ENCODE data around the gene SH2D3A. TPM values are rescaled to one million over a fixed set of nuclear protein-coding genes. Genes with fewer than 3 reads are reported as not detected.
A peak's percentile ranks its signal among the peaks of the same experiment; 100 is the strongest.

SH2D3A gene
- total RNA-seq, 2 experiments from 2014 or later: 20.6 to 20.9 TPM

- peaks cover 15% of the 10 kb centered on the region for H3K4me1 Mint-ChIP-seq (ENCODE audit: low read depth)
- no peak overlapping the region for H3K4me3 Mint-ChIP-seq
- DNase-seq: no peak
- no peak overlapping the region for H3K27ac Mint-ChIP-seq
- POLR2A ChIA-PET: interaction anchor here (0.7 kb wide), 1 partner anchor 612 kb away, joined by 3 read pairs; no protein-coding TSS in a partner anchor
- no peak for ATAC-seq
- H3K9me3 Mint-ChIP-seq: no peaks in the 10 kb centered on the region
- no peak for TF ChIP-seq CTCF (IDR thresholded peaks at IDR 0.05)
- intact Hi-C loops (cut with micrococcal nuclease): loop anchor here (10.0 kb wide), 1 partner anchor 218 kb away; no protein-coding TSS in a partner anchor
- CTCF ChIA-PET: interaction anchor here (0.7 to 2.0 kb wide), 6 partner anchors 8 to 131 kb away, joined by 3 to 9 read pairs (median 4); partner anchors contain the start of gene TNFSF14
- H3K27me3 Mint-ChIP-seq: no peaks in the 10 kb centered on the region
- peaks cover 29% of the 10 kb centered on the region for H3K36me3 Mint-ChIP-seq (ENCODE audit: low read depth)
These were observed 34.4 kb downstream of the SH2D3A start for GRCh38 chr19:6732803-6733337.

GRCh38 chr19:6731822-6732221 lies 35.4 kb downstream of the SH2D3A start:
- H3K4me3 Mint-ChIP-seq: no peak overlapping the region
- no peaks in the 10 kb centered on the region for H3K9me3 Mint-ChIP-seq
- ChIA-PET CTCF (no interaction called here), POLR2A (interaction anchor here (0.8 kb wide), 1 partner anchor 11 kb away, joined by 3 read pairs; the partner anchor contains the start of gene C3)
- H3K4me1 Mint-ChIP-seq (ENCODE audit: low read depth): peaks cover 12% of the 10 kb centered on the region
- ATAC-seq: no peak
- H3K27ac Mint-ChIP-seq: no peak overlapping the region
- no peak for TF ChIP-seq CTCF (IDR thresholded peaks at IDR 0.05)
- intact Hi-C loops (cut with micrococcal nuclease): loop anchor here (10.0 kb wide), 1 partner anchor 217 kb away; no protein-coding TSS in a partner anchor
- peaks cover 29% of the 10 kb centered on the region for H3K36me3 Mint-ChIP-seq (ENCODE audit: low read depth)
- no peaks in the 10 kb centered on the region for H3K27me3 Mint-ChIP-seq
- DNase-seq: no peak

GRCh38 chr19:6730941-6731670 lies 36.1 kb downstream of the SH2D3A start:
- no peak for DNase-seq
- Mint-ChIP-seq H3K9me3 (no peaks in the 10 kb centered on the region), H3K4me1 (ENCODE audit: low read depth) (peaks cover 9% of the 10 kb centered on the region), H3K36me3 (ENCODE audit: low read depth) (peaks cover 26% of the 10 kb centered on the region), H3K4me3 (no peak overlapping the region), H3K27ac (no peak overlapping the region), H3K27me3 (no peaks in the 10 kb centered on the region)
- no peak for TF ChIP-seq CTCF (IDR thresholded peaks at IDR 0.05)
- ChIA-PET CTCF (no interaction called here), POLR2A (interaction anchor here (0.8 kb wide), 1 partner anchor 10 kb away, joined by 3 read pairs; the partner anchor contains the start of gene C3)
- no peak for ATAC-seq
- intact Hi-C loops (cut with micrococcal nuclease): loop anchor here (10.0 kb wide), 1 partner anchor 216 kb away; no protein-coding TSS in a partner anchor

GRCh38 chr19:6730153-6730804 lies 37.0 kb downstream of the SH2D3A start:
- peak; percentile 82 for DNase-seq
- no peaks in the 10 kb centered on the region for H3K27me3 Mint-ChIP-seq
- H3K27ac Mint-ChIP-seq: no peak overlapping the region
- no peaks in the 10 kb centered on the region for H3K9me3 Mint-ChIP-seq
- intact Hi-C loops (cut with micrococcal nuclease): loop anchor here (10.0 kb wide), 1 partner anchor 215 kb away; no protein-coding TSS in a partner anchor
- ChIA-PET CTCF (no interaction called here), POLR2A (no interaction called here)
- no peak for TF ChIP-seq CTCF (IDR thresholded peaks at IDR 0.05)
- H3K4me1 Mint-ChIP-seq (ENCODE audit: low read depth): peaks cover 4% of the 10 kb centered on the region
- peak; percentile 93 for ATAC-seq
- peaks cover 22% of the 10 kb centered on the region for H3K36me3 Mint-ChIP-seq (ENCODE audit: low read depth)
- no peak overlapping the region for H3K4me3 Mint-ChIP-seq

Measured in activated CD8-positive, alpha-beta T cell treated with anti-CD3 and anti-CD28 coated beads for 36 hours (primary cell).